HPDE6-E6E7 (cell line): ENCODE results near the gene MEOX2.

Source experiments
- DNase-seq: peaks from one replicate; pipeline ENCODE4 v3.0.0; 2011; ENCODE audit warnings: missing footprints; ENCODE audit errors: extremely low spot score

MEOX2 gene

GRCh38 chr7:15610503-15610902 is 76.0 kb downstream of the MEOX2 start:
- no peak for DNase-seq

GRCh38 chr7:15609287-15609686 is 77.2 kb downstream of the MEOX2 start:
- DNase-seq = no peak

- DNase-seq = no peak
Measured at GRCh38 chr7:15607529-15608210, 78.8 kb downstream of the MEOX2 start.

- DNase-seq = no peak
Measured at GRCh38 chr7:15606561-15606960, 79.9 kb downstream of the MEOX2 start.

- no peak for DNase-seq
Measured at GRCh38 chr7:15604166-15604565, 82.3 kb downstream of the MEOX2 start.

GRCh38 chr7:15603124-15603523 is 83.4 kb downstream of the MEOX2 start:
- DNase-seq = no peak

- no peak for DNase-seq
Measured at GRCh38 chr7:15602236-15602635, 84.2 kb downstream of the MEOX2 start.

- DNase-seq = no peak
Measured at GRCh38 chr7:15601175-15601574, 85.3 kb downstream of the MEOX2 start.

- no peak for DNase-seq
Measured at GRCh38 chr7:15600298-15600697, 86.2 kb downstream of the MEOX2 start.

GRCh38 chr7:15594461-15594860 is 92.0 kb downstream of the MEOX2 start:
- DNase-seq = no peak

- DNase-seq = no peak
Measured at GRCh38 chr7:15593382-15593781, 93.1 kb downstream of the MEOX2 start.

- no peak for DNase-seq
Measured at GRCh38 chr7:15586266-15586665, 100.2 kb downstream of the MEOX2 start.

- no peak for DNase-seq
Measured at GRCh38 chr7:15584575-15584974, 101.9 kb downstream of the MEOX2 start.

GRCh38 chr7:15582773-15583172 is 103.7 kb downstream of the MEOX2 start:
- no peak for DNase-seq

GRCh38 chr7:15581352-15581951 is 105.0 kb downstream of the MEOX2 start:
- DNase-seq = no peak

GRCh38 chr7:15580604-15581351 is 105.7 kb downstream of the MEOX2 start:
- no peak for DNase-seq

- DNase-seq = no peak
Measured at GRCh38 chr7:15577600-15577999, 108.9 kb downstream of the MEOX2 start.

GRCh38 chr7:15571301-15571878 is 115.1 kb downstream of the MEOX2 start:
- DNase-seq = no peak

GRCh38 chr7:15567652-15568051 is 118.8 kb downstream of the MEOX2 start:
- no peak for DNase-seq

GRCh38 chr7:15567036-15567435 is 119.4 kb downstream of the MEOX2 start:
- no peak for DNase-seq

GRCh38 chr7:15566476-15566875 is 120.0 kb downstream of the MEOX2 start:
- DNase-seq = no peak

- no peak for DNase-seq
Measured at GRCh38 chr7:15561835-15562234, 124.6 kb downstream of the MEOX2 start, which contains the start of gene AGMO. Gene AGMO (minus strand): TSS chr7:15562015.
